ENCODE data around the gene AP5Z1.

DNA sequence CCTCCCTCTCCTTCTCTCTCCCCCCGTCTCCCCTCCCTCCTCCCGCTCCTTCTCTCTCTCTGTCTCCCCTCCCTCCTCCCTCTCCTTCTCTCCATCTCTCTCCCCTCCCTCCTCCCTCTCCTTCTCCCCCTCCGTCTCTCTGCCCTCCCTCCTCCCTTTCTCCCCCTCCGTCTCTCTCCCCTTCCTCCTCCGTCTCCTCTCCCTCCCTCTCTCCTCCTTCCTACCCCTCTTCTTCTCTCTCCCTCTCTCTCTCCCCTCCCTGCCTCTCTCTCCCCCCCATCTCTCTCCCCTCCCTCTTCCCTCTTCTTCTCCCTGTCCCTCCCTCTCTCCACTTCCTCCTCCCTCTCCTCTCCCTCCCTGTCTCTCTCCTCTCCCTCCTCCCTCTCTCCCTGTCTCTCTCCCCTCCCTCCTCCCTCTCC lies 32.2 kb downstream of the AP5Z1 start:
- TF ChIP-seq, protein P1, sequence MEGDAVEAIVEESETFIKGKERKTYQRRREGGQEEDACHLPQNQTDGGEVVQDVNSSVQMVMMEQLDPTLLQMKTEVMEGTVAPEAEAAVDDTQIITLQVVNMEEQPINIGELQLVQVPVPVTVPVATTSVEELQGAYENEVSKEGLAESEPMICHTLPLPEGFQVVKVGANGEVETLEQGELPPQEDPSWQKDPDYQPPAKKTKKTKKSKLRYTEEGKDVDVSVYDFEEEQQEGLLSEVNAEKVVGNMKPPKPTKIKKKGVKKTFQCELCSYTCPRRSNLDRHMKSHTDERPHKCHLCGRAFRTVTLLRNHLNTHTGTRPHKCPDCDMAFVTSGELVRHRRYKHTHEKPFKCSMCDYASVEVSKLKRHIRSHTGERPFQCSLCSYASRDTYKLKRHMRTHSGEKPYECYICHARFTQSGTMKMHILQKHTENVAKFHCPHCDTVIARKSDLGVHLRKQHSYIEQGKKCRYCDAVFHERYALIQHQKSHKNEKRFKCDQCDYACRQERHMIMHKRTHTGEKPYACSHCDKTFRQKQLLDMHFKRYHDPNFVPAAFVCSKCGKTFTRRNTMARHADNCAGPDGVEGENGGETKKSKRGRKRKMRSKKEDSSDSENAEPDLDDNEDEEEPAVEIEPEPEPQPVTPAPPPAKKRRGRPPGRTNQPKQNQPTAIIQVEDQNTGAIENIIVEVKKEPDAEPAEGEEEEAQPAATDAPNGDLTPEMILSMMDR (IDR thresholded peaks at IDR 0.05), result no peak
- no peak for TF ChIP-seq POLR2A (IDR thresholded peaks at IDR 0.05)

All from Peyer's patch (tissue), 4 donors.